Activated CD8-positive, alpha-beta memory T cell treated with anti-CD3 and anti-CD28 coated beads, Interleukin-2, amount 50 U/mL, for 1 hour (primary cell): ENCODE results near the gene MOBP.
"Not testable (repeated sequence)": the region's sequence is repeated elsewhere in the genome, so short reads cannot be mapped to it uniquely, and the experiment has no call there.

ENCODE experiments used
- DNase-seq: peaks from one replicate; pipeline ENCODE4 v3.0.0-alpha.2; 2020; ENCODE audit errors: extremely low read depth

MOBP gene

GRCh38 chr3:39449796-39450195 is 17.7 kb upstream of the MOBP start:
- no peak for DNase-seq

DNA sequence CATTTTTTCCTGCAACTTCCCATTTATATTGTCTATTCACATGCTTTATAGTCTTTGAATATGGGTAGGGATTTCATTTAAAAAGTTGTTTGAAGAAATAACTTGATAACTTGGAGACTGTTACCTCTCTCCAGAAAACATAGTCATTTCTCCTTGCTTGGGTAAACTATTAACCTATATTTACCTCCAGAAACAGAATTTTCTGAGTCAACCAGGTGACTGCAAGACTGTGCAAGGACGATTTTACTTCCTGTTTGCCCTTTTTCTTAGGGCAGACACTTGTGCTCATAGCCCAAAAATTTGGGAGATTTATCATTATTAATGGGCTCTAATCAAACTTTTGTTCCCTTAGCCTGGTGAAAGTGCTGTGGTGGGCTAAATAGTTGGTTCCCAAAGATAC is 14.3 kb upstream of the MOBP start:
- no peak for DNase-seq

DNA sequence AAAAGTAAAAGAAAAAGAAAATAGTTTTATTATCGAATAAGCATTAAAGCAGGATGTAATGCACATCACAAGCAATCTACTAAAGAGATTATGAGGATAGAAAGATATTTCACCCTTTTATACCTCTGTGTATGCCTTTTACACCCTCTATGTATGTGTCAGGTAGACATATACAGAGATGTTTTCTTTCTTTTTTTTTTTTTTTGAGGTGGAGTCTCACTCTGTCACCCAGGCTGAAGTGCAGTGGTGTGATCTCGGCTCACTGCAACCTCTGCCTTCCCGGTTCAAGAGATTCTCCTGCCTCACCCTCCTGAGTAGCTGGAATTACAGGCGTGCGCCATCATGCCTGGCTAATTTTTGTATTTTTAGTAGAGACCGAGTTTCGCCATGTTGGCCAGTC is 13.6 kb upstream of the MOBP start:
- DNase-seq: not testable (repeated sequence)

DNA sequence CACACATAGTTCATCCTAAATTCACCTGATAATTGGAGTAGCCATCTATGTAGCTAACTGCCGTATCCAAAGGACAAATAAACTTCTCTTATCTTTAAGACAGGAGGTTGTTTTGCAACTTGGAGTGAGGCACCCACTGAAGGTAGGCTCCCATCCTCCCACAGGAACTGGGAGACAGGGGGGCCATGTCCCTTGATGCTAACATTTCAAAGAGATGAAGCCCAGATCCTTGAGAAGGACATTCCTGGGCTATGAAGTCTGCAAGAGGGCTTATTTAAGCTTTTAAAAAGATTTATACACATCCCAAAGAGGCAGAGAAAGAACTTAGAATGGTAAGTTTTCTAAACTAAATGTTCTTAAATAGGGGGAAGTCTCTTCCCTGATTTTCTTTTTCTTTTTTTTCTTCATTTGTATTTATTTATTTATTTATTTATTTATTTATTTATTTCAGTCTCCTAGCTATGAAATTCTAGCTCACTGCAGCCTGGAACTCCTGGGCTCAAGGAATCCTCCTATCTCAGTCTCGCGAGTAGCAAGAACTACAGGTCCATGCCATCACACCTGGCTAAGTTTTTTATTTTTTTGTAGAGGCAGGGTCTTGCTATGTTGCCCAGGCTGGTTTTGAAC is 12.8 kb upstream of the MOBP start:
- DNase-seq: no peak

DNA sequence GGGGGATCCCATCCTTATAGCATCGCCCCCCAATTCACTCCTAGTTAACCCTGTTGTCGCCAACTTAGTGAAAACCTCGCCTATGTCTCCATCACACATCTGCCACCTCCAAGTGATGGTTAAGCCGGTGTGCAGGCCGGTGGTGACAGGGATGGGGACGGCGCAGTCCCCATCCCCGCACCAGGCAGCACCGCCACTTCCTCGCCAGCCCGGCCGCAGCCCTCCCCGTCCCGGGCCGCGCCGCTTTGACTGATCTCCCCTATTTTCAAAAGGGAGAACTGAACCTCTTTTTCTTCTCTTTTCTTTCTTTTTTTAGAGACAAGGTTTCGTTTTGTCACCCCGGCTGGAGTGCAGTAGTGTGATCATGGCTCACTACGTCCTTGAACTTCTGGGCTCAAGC is 11.3 kb upstream of the MOBP start:
- DNase-seq: no peak

- DNase-seq: no peak
Measured at GRCh38 chr3:39457361-39457760, 10.1 kb upstream of the MOBP start.

DNA sequence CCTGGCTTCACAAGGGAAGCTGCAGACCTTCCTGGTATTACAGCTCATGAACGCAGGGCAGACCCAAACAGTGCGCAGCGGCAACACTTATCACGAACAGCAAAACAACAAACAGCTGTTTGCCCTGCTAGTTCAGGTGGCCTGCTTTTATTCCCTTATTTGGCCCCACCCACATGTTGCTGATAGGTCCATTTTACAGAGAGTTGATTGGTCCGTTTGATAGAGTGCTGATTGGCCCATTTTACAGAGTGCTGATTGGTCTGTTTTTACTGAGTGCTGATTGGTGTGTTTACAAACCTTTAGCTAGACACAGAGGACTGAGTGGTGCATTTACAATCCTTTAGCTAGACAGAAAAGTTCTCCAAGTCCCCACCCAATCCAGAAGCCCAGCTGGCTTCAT is 8.9 kb upstream of the MOBP start:
- not testable (repeated sequence) for DNase-seq

- no peak for DNase-seq
Measured at GRCh38 chr3:39460677-39461076, 6.8 kb upstream of the MOBP start.

DNA sequence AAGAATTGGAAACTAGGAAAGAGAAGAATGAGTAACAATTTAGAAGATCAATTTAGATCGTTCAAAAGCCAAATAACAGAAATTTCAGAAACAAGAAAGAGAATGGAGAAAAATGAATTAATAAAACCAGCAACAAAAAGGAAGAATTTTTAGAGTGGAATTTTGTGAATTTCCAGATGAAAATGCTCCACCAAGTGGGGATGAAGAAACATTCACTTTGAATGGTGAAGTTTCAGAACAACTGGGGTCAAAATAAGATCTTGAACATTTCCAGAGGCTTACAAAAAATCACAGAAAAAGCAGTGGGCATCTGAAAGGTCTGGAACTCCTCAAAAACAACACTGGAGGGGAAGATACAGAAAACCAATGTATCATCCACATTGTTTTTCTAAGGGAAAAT is 4.2 kb upstream of the MOBP start:
- DNase-seq: no peak

DNA sequence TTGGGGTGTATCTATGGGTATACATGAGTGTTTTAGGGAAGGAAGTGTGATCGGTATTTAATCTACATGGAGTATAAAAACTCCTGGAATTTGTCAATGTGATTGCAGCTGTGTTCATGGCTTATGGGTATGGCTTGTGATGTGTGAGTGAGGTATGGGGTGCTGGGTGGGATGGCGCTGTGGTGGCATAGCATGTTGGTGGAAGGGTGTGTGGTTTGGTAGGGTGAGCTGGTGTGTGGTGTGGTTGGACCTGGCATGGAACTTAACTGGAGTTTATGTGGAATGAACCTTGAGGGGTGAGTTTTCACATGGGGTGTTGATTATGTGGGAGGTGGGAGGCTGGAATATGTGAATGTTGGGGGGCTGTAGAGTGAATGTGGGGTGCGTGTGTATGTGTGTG is 492 bp upstream of the MOBP start:
- no peak for DNase-seq

- DNase-seq: no peak
Measured at GRCh38 chr3:39468108-39468436, 592 bp downstream of the MOBP start.

DNA sequence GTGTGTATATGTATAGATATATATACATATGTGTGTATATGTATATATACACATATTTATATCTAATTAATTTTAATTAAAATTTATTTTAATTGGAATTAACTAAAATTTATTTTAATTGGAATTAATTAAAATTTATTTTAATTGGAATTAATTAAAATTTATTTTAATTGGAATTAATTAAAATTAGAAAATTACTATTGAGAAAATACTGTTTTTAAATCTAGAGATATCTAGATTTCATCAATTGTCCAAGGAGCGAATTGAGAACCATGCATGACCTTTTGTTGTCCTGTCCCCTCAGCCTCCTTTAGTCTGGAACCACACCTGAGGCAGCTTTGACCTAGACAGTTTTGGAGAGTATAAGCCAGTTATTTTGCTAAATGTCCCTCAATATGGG is 1.8 kb downstream of the MOBP start:
- no peak for DNase-seq

DNA sequence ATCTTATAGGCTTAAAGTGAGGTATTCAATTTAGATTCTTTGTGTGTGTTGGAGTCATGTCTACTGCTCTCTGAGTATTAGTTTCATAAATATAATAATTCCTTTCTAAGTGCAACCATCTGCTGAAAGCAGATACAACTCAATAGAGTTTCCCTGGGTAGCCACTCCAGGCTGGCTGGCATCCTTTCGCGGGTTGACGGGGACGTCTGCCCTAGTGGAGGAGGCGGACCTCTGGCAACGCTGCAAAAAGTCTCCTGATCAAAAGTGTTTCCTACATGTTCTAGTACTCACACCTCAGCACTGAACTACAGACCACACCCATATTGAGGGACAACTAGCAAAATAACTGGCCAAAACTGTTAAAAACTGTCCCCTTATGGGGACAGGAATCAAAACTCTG is 2.5 kb downstream of the MOBP start:
- DNase-seq: no peak

DNA sequence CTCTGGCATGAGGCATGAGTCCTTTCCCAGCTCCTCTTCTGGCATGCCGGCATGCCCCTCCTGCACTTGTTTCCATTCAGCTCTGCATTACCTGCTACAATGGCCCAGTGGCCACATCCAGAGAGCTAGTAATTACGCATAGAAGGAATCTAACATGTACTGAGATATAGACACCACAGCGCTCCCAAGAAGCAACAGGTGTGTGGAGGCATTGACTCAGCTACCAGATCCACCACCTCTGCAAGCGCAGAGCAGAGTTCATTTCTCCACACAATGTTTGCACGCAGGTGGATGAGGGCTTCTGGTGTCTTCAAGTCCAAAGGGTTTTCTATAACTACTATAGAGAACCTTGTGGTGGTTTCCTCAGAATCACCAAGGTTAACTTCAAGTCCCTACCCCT is 4.2 kb downstream of the MOBP start:
- no peak for DNase-seq

GRCh38 chr3:39473452-39474125 is 6.1 kb downstream of the MOBP start:
- DNase-seq: no peak

DNA sequence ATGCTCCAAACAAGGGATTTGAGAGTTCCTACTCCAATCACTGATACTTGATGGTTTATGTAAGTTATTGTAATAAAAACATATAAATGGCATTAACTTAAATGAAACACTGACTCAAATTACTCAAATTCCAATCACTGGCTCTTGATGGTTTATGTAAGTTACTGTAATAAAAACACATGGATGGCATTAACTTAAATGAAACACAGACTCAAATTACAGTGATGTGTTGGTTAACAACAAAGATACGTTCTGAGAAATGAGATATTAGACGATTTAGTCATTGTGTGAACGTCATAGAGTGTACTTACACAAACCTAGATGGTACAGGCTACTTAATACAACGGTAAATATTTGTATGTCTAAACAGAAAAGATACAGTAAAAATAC is 6.6 kb downstream of the MOBP start:
- DNase-seq: no peak

- DNase-seq: no peak
Measured at GRCh38 chr3:39476783-39477182, 9.3 kb downstream of the MOBP start.

DNA sequence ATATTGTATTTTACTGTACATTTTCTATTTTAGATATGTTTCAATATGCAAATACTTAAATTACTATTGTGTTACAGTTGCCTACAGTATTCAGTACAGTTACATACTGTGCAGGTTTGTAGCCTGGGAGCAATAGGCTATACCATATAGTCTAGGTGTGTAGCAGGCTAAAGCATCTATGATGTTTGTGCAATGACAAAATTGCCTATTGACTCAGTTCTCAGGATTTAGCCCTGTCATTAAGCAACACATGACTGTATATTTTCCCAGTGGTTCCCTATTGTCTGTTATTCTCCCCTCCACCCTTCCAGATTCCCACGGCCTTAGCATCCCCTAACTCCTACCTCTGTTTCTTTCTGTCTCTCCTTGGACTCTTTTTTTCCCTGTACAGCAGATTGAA is 10.7 kb downstream of the MOBP start:
- no peak for DNase-seq

DNA sequence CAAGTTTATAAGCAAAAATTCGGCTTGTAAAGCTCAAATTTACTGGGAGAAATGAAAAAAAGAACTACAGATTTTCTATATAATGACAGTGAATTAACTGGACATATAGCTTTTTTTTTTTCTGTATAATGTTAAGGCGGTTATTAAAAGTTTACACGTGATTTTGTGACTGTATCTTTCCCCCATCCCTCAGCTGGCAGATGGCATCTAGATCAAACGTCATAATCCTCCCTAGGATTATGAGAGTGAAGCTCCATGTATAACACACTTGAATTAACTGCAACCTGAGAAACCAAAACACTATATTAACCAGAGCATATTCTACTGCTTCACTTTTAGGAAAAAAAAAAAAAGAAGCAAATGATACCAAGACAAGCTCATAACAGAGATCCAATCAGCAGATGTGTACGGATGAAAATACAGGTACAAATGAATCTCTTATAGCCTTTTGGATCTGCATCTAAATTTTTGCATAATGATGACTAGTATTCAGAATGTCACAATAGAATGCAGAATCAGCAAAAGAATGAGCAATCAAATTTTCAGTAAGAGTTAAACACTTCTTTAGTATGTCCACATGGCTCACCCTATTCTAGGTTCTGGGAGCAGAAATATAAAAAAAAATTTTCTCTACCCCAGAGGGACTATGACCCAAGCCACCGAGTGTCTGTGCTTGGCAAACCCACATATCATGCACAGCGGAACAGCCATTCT is 12.4 kb downstream of the MOBP start:
- no peak for DNase-seq

GRCh38 chr3:39485547-39485946 is 18.1 kb downstream of the MOBP start:
- no peak for DNase-seq

DNA sequence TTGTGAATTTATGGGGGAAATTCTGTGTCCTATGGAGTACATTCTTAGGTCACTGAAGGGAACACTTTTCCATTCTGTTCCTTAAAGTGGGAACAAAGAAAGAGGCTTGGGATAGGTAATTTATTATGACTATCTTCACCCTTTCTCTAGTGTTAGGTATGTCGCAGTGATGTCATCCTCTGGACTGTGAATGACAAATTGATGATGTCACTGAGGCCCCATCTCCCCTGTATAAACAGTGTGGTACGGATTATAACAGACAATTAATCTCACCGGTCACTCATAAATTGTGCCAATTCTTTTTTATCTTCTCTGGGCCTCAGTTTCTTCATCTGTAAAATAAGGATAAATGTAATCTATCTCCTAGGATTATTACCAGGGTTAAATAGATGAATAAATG is 23.5 kb downstream of the MOBP start:
- DNase-seq: no peak

- no peak for DNase-seq
Measured at GRCh38 chr3:39491733-39492350, 24.4 kb downstream of the MOBP start.

DNA sequence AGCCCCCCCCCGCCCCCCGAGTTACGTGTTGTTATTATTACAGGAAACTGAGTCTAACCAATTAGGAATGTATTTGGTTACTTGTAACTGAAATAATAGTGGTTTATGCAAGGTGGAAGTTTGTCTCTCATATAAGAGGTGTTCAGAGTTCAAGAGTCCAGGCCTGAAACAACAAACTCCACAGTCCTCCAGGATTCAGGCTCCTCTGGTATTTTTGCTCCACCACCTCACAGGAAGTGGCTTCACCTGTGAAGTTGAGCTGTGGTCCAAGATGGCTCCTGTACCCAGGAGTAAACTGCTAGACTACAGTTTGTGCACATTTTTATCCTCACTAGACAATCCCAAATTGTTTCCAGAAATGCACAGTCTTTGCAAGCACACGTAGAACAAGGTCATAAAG is 27.3 kb downstream of the MOBP start:
- no peak for DNase-seq
